Tibial artery (tissue), 4 donors: ENCODE measurements around the gene TRIM52.
A peak's percentile ranks its signal among the peaks of the same experiment; 100 is the strongest.

Source experiments
- DNase-seq, 2 donors: peaks; one replicate each; pipeline ENCODE4 v3.0.0-alpha.2; 2019
- H3K27ac ChIP-seq, 2 donors: fragments of 200-600 bp; sonication (generic) in 1 of 2; 1 replicate in 1 of 2; 2 replicates in 1 of 2; pipeline ENCODE4 v1.5.1; 2018 to 2019; ENCODE audit warnings: mild to moderate bottlenecking in 1 of 2
- H3K27me3 ChIP-seq, 2 donors: fragments of 200-600 bp; sonication (generic) in 1 of 2; one replicate each; pipeline versions ENCODE4 v1.5.1 to v1.6.0; 2016 to 2019
- H3K36me3 ChIP-seq, 3 donors: fragments of 200-600 bp; sonication (generic) in 2 of 3; one replicate each; pipeline ENCODE4 v1.5.1; 2016 to 2019; ENCODE audit warnings: mild to moderate bottlenecking in 2 of 3
- H3K4me1 ChIP-seq, 4 donors: fragments of 200-600 bp; sonication (generic) in 2 of 4; 1 replicate in 3 of 4; 2 replicates in 1 of 4; pipeline ENCODE4 v1.5.1; 2016 to 2019
- H3K4me3 ChIP-seq, 2 donors: fragments of 200-600 bp; sonication (generic) in 1 of 2; 1 replicate in 1 of 2; 2 replicates in 1 of 2; pipeline ENCODE4 v1.5.1; 2018 to 2019; ENCODE audit warnings: mild to moderate bottlenecking in 2 of 2
- H3K9me3 ChIP-seq, 3 donors: fragments of 200-600 bp; sonication (generic) in 1 of 3; one replicate each; pipeline ENCODE4 v1.5.1; 2016 to 2019
- intact Hi-C: fragments of 100-400 bp; cut with DNase I; formaldehyde crosslinking; loops from one replicate; pipeline ENCODE4 v1.15.0; 2023; ENCODE audit warnings: low total_unique reads
- TF ChIP-seq, protein P1 (sequence below), 2 experiments: fragments of 200-600 bp in 1 of 2; fragments of 450-650 bp in 1 of 2; IDR thresholded peaks; one replicate each; pipeline ENCODE4 v1.5.1; 2017 to 2019; ENCODE audit warnings: antibody characterized with exemption in 2 of 2, mild to moderate bottlenecking in 1 of 2, moderate library complexity in 1 of 2

Gene TRIM52

DNA sequence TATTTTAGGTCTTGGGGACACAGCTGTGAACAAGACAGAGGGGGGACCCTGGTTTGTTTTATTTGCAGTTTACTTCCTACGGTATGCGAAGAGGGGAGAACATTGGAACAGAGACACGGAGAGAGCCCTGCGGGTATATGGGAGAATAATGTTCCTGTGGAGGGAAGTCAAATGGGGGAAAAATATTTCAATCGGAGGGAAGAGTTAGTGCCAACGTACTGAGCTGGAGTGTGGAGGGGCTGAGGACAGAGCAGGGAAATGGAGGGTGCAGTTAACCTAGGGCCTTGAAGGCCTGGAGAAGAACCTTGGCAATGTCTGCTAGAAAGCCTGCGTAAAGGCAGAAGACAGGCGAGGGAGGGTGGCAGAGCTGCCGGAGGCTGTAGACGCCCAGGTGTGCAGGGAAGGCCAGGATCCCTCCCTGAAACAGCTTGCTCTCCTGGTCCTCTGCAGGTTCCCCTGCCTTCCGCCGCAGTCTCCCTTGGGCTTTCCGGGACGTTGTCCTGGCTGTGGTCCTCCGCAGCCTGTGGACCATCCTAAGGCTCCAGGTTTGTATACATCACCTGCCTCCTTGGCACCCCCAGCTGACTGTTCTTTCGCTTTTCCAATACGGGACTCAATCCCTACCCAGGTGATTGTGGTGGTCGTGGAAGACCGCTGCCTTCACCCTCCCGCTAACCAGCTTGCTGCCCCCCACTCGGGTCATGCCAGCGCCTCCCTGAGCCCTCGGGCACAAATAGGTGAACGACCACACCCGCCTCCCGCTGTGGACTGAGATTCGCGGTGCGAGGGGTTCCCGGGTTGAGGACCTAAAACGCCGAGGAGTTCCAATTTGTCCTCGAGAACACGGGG is 15.3 kb downstream of the TRIM52 start:
- peak overlapping the region; percentile 86 to 92 for H3K4me3 ChIP-seq
- H3K27me3 ChIP-seq = no peaks in the 10 kb centered on the region
- H3K9me3 ChIP-seq = no peaks in the 10 kb centered on the region
- H3K27ac ChIP-seq = peak overlapping the region; percentile 94 to 96
- H3K36me3 ChIP-seq = peaks cover 15 to 17% (median 16%) of the 10 kb centered on the region in 3 donors
- DNase-seq = peak in 1 of 2 donors; percentile 60
- peaks cover 0 to 73% (median 63%) of the 10 kb centered on the region in 4 donors for H3K4me1 ChIP-seq
- TF ChIP-seq, protein P1, sequence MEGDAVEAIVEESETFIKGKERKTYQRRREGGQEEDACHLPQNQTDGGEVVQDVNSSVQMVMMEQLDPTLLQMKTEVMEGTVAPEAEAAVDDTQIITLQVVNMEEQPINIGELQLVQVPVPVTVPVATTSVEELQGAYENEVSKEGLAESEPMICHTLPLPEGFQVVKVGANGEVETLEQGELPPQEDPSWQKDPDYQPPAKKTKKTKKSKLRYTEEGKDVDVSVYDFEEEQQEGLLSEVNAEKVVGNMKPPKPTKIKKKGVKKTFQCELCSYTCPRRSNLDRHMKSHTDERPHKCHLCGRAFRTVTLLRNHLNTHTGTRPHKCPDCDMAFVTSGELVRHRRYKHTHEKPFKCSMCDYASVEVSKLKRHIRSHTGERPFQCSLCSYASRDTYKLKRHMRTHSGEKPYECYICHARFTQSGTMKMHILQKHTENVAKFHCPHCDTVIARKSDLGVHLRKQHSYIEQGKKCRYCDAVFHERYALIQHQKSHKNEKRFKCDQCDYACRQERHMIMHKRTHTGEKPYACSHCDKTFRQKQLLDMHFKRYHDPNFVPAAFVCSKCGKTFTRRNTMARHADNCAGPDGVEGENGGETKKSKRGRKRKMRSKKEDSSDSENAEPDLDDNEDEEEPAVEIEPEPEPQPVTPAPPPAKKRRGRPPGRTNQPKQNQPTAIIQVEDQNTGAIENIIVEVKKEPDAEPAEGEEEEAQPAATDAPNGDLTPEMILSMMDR (IDR thresholded peaks at IDR 0.05) = no peak
- intact Hi-C loops = loop anchor here (5.0 kb wide), 1 partner anchor 433 kb away; no protein-coding TSS in a partner anchor

DNA sequence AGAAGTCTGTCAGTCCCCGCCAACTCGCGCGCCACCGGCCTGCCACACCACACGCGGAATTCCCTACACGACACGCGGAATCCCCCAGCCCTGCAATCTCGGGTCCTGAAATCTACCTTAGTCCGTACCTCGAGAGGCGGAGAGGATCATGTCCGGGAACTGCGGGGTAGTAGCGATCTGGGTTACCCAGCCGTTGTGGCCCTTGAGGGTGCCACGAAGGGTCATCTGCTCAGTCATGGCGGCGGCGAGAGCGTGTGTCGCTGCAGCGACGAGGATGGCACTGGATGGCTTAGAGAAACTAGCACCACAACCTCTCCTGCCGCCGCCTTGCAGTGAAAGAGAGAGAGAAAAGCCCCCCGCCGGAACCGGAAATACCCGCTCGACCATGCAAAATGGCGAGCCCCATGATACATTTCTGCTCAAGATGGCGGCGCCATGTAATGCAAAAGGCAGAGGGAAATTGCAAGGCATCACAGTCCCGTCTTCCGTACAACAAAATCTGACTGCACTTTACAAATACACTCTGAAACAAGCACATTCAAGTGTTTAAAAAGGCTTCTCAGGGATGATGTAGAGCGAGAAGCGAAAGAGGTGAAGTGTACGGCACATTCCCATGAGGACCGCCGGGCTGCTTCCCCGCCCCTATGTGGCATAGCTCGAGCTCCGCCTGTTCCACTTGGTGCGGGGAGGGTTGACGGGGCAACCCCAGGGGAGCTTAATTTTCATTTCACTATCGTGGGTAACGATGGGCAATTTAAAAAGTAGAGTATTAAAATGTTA is 17.2 kb downstream of the TRIM52 start, which contains the start of gene RACK1:
Gene RACK1 (minus strand): TSS at position 343 of the 780 bp plus-strand sequence. CDS start 106 bp downstream, at position 237.
- peaks cover 0 to 67% (median 56%) of the 10 kb centered on the region in 4 donors for H3K4me1 ChIP-seq

DNA sequence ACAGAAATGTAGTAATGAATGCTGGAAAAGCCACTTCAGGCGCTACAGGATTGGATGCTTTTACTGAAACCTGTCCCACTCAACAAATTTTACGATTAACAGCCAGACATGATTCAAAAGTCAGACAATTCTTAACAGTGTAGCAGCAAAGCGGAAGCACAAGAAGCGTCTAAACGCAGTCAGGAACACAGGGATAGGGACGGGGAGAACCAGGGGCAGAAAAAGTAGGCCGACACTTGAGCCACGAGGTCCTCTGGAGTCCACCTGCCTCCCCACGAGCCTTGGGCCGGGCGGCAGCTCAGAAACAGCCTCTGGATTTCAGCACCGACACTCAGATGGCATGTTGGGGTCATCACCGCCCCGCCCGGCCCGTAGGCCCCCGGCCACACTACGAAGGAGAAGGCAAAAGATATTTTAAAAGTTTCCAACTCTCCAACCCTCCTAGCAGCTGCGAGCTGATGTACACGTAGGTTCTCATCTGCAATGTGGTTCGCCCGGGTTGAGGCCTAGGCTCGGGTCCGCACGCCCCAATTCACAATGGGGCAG is 17.9 kb downstream of the TRIM52 start:
- H3K27me3 ChIP-seq = no peaks in the 10 kb centered on the region
- intact Hi-C loops = no loop called here
- H3K27ac ChIP-seq = peak overlapping the region; percentile 94 to 96
- no peaks in the 10 kb centered on the region for H3K9me3 ChIP-seq
- peaks cover 0 to 60% (median 49%) of the 10 kb centered on the region in 4 donors for H3K4me1 ChIP-seq
- peaks cover 39 to 42% (median 41%) of the 10 kb centered on the region in 3 donors for H3K36me3 ChIP-seq
- H3K4me3 ChIP-seq = peak overlapping the region; percentile 64 to 68
- DNase-seq = peak in 1 of 2 donors; percentile 67
- TF ChIP-seq, protein P1 (IDR thresholded peaks at IDR 0.05) = no peak

More for the DNA sequence above, 17.2 kb downstream of the TRIM52 start, which contains the start of gene RACK1:
- H3K9me3 ChIP-seq = no peaks in the 10 kb centered on the region
- H3K27me3 ChIP-seq = no peaks in the 10 kb centered on the region
- peak within 1 kb of the TSS; percentile 94 to 96 for H3K27ac ChIP-seq
- peak; percentile 90 to 92 for DNase-seq
- peaks cover 33 to 36% (median 35%) of the 10 kb centered on the region in 3 donors for H3K36me3 ChIP-seq
- TF ChIP-seq, protein P1 (IDR thresholded peaks at IDR 0.05) = no peak
- intact Hi-C loops = no loop called here
- peak within 1 kb of the TSS; percentile 64 to 68 for H3K4me3 ChIP-seq

DNA sequence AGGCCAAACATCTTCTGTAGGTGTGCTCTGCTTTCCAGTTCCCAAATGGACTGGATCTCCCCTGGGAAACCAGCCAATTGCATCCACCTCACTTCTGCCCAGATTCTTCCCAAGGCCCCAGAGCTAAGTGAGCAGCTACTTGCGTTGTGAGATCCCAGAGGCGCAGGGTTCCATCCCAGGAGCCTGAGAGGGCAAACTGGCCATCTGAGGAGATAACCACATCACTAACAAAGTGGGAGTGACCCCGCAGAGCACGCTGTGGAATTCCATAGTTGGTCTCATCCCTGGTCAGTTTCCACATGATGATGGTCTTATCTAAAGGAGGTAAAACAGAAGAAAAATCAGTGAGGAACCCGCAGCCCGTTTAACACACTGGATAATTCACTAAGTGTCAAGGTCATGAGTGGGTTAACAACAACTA is 18.9 kb downstream of the TRIM52 start:
- Histone ChIP-seq H3K9me3 (no peaks in the 10 kb centered on the region), H3K27me3 (no peaks in the 10 kb centered on the region), H3K4me1 (peaks cover 0 to 54% (median 42%) of the 10 kb centered on the region in 4 donors), H3K4me3 (peak overlapping the region; percentile 64 to 68), H3K36me3 (peaks cover 50 to 53% (median 52%) of the 10 kb centered on the region in 3 donors), H3K27ac (peak overlapping the region; percentile 94 to 96)
- TF ChIP-seq, protein P1 (IDR thresholded peaks at IDR 0.05) = no peak
- DNase-seq = peak in 1 of 2 donors; percentile 61
- intact Hi-C loops = no loop called here

DNA sequence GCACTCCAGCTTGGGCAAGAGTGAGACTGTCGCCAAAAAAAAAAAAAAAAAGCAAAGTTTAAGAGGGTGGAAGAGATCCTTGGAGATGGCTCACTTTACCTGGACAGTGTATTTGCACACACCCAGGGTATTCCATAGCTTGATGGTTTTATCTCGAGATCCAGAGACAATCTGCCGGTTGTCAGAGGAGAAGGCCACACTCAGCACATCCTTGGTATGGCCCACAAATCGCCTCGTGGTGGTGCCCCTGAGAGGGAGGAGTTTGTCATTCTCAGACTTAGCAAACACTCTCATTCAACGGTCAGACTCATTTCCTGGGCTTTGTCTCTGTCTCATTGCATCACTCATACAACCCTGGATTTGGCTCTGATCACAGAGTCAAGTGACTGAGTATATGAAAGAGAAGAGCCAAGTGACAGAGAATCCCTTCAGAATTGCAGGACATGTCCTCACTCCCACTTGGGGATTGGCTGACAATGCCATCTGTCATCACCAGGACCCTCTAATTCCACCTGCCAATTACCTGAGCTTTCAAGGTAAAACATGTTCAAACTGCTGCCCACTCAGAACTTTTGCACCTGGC is 19.5 kb downstream of the TRIM52 start:
- intact Hi-C loops = no loop called here
- H3K27ac ChIP-seq = peak overlapping the region; percentile 94 to 96
- peaks cover 56 to 58% (median 57%) of the 10 kb centered on the region in 3 donors for H3K36me3 ChIP-seq
- peaks cover 0 to 54% (median 42%) of the 10 kb centered on the region in 4 donors for H3K4me1 ChIP-seq
- H3K4me3 ChIP-seq = peak overlapping the region in 1 of 2 donors; percentile 68
- H3K27me3 ChIP-seq = no peaks in the 10 kb centered on the region
- TF ChIP-seq, protein P1 (IDR thresholded peaks at IDR 0.05) = no peak
- no peaks in the 10 kb centered on the region for H3K9me3 ChIP-seq
- DNase-seq = peak; percentile 38 to 59
